SHP77 (cell line): ENCODE data around the gene NLRP1.

Experiments used
- DNase-seq, 2 experiments: peaks; one replicate each; lab custom pipeline; 2025; lab: John Stamatoyannopoulos, UW

NLRP1 gene

DNA sequence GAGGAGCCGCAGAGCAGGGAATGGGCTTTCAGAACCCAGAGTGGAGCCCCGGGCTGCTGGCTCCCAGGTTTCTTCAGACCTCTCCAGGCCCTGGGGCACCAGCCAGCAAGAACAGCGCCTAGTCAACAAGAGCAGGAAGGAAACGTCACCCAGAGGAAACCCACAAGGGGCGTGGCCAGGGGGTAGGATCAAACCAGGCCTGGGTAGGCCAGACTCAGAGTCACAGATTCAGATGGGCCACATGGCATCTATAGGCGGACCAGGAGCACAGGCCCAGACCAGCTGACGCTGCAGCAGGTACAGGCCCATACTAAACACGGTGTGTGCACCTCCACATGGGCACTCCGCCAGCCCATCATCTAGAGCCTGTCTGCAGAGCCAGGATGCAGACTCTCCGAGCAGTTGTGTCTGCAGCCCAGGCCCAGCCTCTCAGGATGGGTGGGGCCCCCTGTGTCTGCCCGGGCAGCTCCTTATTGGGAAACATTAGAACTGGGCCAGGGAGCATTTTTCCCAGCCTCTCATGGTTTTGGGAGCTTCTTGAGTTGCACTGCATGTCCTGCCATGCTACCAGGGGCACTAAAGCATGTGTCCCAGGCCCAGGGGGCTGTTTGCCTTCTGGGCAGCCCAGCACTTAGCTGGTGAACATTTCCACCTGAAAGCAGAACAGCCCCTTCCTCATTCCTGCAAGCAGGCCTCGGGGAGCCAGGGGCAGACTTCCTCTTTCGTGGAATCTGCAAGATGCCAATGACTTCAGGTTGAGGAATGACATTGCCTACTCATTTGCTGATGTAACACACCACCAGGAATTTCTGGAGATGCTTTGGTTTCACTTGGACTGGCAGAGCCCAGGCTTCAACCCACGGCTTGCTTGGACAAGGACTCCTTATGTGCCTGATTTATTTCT, at the start of gene NLRP1:
Gene NLRP1, minus strand, starts transcription at position 127 of the 904 bp plus-strand sequence. CDS start 552 bp downstream, outside the sequence.
- peak; percentile 33 to 64 for DNase-seq

DNA sequence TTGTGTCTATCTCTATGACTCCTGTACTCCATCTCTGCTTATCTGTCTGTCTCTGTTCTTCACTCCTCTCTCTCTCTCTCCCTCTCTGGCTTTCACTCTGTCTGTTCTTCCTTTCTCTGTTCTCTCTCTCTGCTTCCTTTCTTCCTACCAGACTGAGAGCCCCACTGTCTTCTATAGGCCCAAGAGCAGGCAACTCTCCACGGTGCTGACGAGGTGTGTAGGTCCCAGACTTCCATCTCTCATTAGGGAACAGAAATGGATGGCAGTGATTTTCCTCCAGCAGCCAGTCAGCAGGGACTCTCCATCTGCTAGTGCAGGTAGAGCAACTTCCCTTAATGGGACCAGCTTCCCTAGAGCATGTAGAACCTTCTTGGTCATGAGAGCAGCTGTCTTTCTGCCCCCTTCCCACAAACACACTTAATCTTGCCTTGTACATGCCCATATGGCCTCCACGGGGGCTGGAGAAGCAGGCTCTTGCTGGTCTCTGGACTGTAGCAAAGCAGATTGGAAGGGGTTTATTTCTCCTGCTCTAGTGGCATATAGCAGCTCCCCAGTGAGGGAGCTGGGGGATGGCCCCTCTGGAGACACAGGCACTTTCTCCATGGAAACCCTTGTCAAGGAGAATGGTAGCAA, 47.8 kb upstream of the NLRP1 start:
- DNase-seq: no peak

DNA sequence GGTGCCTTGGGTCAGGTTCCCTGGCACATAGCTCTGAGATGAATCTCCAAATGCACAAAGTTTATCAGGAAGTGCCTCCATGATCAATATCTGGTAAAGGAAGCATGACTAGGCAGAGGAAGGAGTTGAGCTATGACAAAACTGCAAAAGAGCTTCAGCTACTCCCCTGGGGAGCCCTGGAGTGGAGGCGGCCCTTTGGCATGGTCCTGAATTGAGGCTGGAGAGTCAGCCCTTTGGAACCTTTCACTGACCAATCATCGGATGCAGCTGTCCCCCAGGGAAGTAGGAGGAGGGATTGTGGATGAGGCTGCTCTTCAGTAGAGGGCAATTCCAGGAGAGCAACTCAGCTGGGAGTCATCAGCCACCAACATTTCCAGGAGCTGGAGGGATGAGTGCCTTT, 46.1 kb upstream of the NLRP1 start:
- DNase-seq: no peak

DNA sequence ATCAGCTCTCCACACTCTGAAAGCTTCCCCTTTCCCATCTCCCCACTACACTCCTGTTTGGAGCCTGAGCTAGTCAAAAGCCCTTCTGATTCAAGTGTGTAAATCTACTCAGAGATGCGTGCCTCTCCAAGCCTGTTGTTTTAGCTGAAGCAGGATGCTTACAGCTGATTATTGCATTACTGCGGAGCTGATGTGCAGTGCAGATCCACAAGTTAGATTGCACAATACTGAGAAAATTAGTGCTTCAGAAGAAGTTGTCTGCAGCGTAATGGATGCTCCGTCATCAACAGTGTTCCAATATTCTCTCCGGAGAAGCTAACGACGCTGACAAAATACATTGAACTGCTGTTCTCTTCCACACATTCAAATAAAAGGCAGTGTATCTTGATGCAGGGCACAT, 44.8 kb upstream of the NLRP1 start:
- DNase-seq: no peak

DNA sequence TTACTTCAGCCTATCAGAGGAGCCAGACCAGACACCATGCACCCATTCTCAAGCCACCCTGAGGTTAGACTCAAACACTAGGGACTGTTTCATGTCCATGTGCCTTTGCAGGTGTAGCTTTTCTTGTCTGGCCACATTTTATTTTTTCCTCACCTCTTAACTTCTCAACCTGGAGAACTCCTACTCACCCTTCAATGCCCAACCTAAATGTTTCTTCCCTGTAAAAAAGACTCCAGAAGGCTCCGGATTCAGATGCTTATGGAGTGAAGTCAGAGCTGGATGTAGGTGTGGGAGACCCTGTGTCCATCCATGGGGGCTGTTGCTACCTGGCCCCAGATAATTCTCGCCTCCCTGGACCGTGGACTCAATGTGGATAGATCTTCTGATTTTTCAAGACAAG, 44.0 kb upstream of the NLRP1 start:
- DNase-seq: no peak

DNA sequence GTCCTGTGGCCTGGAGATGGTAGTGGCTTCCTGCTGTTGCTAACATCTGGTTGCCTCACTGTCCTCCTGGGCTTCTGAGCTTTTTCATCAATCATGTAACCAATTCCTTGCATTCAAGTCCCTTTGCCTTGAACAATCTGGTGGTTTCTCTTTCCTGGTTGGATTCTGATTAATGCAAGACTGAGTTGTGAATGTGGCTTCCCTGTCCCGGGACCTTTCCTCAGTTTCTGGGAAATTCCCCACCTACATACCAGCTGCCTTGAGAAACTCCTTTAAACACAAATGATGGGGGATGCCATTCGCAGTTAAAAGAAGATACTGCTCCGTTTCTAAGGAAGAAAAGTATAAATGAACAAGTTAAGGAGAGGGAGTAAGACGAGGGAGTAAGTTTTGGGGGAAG, 39.9 kb upstream of the NLRP1 start:
- no peak for DNase-seq

DNA sequence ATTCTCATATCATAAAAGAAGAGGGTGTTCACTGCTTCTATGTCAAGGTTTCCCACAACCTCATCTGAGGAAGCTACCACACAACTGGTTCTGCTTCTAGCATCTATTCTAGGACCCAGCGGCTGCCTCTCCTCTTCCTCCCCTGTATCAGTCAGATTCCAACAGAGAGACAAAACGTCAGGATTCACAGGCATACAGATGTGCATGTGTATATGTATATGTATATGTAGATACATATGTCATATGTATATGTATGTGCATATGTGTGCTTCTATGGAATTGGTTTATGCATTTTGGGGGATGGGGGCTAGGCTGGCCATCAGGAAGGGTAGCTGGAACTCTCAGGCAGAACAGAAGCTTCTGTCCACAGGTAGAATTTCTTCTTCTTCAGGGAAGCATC, 37.4 kb upstream of the NLRP1 start:
- no peak for DNase-seq

DNA sequence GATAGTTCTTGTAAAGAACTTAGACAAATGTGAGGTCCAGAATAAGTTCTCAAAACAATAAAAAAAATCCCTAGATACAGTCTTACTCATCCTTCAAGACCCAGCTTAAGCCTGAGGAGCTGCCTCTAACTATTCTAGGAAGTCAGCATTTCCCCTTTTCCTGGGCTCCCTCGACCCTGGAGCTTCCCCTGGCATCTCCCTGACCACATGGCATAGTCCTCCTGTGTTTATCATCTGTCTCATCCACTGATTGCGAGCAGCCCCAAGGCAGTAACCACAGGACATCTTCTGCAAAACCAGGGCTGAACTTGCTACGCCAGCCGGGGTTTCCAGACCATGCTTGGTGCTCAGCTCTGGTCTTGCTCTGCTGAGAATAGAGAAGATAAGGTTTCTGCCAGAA, 36.7 kb upstream of the NLRP1 start:
- DNase-seq: no peak

DNA sequence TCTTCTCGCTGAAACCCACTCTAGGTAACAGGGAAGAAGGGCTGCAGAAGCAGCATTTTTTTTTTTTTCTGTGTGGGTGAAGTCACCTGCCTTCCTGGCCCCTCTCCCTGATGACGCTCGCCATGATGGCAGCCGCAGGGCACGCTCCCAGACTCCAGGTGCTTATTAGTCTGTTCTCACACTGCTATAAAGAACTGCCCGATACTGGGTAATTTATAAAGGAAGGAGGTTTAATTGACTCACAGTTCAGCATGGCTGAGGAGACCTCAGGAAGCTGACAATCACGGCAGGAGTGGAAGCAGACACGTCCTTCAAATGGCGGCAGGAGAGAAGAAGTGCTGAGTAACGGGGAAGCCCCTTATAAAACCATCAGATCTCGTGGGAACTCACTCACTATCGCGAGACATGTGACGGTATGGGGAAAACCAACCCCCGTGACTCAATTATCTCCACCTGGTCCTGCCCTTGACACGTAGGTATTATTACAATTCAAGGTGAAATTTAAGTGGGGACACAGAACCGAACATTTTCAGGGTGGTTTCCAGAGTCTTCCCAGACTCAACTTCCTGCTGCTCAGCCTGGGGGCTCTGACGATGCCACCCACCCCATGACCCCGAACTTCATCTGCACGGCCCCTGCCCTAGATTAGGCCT, 34.9 kb upstream of the NLRP1 start:
- peak in 1 of 2 experiments; percentile 55 for DNase-seq

DNA sequence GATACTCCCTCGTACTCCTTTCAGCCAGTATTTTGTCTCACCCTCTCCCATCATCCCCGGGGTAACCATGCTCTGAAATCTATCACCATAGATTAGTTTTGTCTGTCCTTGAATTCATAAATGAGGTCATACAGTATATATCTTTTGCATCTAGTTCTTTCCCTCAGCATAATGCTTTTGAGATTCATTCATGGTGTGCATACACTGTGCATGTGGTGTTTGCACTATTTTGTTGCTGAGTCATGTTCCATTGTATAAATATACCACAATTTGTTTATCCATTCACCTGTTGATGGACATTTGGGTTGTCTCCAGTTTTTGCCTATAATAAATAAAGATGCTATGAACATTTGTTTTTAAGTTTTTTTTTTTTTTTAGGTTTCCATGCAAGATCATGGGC, 34.2 kb upstream of the NLRP1 start:
- DNase-seq: no peak

DNA sequence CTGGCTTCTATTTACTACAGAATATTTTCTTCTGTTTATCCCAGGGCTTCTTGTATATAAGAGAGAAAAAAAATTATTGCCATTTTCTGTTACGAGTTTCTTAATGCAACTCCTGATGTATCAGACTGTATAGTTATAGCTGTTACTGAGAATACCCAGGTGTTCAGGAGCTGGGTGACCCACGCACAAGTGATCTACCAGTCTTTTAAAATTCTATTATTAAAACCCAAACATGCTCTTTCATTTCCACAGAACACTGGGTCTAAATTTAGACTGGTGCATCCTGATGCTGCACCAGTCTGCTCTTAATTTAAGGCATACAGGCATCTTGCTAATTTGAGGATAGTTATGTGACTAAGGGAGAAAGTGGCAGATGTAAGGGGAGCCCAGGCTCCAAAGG, 31.2 kb upstream of the NLRP1 start:
- no peak for DNase-seq

DNA sequence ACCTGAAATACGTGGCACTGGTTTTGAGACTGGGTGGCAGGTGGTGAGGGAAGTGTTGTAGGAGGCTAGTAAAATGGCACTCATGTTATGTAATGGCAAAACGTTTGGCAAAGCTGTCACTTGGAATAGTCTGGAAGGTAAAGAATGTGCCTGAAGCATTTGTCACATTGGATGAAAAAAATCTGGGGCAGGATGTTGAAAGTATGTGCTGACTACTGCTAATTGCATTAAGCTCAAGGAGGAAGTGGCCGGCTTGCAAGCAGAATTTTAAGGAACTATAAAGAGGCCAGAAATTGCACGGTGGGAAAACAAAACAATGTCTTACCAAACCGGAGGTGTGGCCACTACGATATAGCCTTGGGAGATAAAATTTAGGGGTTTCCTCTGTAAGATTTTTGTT, 26.6 kb upstream of the NLRP1 start:
- no peak for DNase-seq

DNA sequence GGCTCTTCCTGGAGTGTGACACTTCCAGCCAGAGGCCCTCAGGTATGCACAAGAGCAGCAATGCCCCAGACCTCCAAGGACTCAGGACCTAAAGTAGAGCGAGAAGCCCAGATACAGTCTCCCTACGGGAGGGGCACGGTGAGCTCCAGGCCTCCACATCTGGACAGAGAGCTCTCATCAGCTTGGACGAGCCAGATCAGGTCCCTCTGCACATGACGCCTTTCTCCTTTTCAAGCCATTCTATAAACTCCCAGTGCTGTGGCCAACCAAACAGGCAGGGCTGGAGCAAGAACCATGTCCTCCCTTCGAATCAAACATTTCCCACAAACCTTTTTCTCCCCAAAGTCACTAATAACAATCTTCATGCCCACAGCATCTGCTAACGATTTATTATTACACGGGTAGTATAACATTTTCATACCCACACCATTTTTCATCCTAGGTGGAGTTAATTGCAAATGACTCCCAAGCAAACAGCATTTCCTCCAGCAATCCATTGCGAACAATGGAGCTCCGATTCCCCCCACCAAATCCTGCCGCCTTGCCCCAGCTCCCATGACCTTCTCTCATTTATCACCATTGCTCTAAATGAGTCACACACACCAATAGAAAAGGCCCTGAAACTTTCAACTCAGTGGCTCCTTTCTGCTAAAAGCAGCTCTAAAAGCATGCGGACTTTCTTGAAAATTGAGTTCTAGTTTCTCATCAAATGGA, 24.2 kb upstream of the NLRP1 start:
- no peak for DNase-seq

DNA sequence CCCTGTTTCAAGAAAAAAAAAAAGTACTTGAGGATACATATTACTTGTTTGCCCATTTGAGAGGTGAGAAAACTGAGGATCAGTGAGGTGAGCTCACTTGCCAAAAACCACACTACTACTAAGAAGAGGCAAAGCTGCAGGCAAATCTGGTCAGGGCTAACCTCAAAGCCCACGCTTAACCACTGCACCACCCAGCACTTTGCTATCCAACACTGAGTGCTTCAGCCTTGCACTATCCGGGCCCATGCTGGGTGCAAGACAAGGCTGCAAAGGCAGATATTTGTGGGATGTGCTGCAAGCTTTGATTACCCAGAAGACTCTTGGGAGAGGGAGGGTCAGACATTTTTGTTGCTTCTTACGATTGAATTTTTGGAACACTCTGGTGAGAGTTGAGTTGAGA, 23.6 kb upstream of the NLRP1 start:
- no peak for DNase-seq

DNA sequence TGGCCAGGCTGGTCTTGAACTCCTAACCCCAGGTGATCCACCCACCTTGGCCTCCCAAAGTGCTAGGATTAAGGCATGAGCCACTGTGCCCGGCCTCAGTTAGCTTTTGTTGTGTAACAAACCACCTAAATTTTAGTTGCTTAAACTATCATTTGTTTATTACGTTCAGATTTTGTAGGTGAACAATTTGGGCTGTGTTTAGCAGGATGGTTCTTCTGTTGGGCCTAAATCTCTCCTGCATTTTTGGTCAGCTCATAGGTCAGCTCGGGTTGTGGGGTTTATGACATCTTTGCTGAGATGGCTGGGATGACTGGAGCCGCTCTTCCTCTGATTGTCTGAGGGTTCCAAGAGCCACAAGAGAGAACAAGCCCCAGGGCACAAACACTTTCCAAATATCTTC, 21.1 kb upstream of the NLRP1 start:
- DNase-seq: no peak

DNA sequence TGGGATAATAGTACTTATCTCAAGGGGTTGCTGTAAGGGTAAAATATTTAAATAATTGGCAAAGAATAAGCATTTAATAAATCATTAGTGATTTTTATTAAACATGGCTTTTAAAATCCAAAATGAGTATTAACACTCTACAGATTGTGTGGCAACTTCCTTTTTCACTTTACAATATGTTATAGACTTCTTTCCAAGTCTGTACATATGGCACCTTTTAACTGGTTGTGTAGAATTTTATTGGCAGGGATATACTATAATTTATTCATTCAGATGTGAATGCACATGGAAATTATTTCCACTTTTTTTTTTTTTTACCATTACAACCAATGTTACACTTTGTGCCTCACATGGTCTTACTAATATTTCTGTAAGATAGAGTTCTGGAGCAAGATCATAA, 15.7 kb upstream of the NLRP1 start:
- DNase-seq: no peak

DNA sequence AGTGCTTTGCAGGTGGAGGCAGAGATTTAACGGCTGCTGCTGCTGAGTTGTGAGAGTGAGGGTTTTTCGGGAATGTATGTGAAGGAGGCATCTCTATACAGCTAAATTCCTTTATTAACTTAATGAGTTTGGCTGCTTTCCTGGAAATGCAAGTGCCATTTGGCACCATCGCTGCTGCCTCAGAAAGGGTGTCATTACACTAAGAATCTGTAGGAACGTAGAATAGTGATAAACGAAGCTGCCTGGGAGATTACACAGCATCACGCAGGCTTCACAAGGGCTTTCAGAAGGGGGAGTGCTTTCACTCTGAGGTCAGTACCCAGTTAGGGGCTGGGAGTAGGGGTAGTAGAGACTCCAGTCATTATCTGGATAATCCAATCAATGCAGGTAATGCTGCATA, 14.1 kb upstream of the NLRP1 start:
- no peak for DNase-seq

DNA sequence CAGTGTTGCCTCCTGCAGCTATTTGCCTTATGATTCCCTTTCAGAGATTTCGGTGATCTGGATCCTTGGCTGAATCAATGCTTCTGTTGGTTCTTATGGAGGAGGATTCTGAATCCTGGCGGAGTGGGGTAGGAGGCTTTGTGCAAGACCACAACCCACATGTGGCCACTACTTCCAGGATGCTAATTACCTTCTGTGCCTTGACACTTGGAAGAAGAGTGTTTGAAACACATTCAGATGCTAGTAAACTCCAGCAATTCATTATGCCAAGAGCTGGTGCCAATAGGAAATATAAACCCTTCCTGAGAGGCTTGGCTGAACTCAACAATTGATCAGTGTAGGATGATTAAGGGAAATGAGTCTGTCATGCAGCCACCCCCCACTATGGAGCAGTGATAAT, 12.1 kb upstream of the NLRP1 start:
- no peak for DNase-seq

DNA sequence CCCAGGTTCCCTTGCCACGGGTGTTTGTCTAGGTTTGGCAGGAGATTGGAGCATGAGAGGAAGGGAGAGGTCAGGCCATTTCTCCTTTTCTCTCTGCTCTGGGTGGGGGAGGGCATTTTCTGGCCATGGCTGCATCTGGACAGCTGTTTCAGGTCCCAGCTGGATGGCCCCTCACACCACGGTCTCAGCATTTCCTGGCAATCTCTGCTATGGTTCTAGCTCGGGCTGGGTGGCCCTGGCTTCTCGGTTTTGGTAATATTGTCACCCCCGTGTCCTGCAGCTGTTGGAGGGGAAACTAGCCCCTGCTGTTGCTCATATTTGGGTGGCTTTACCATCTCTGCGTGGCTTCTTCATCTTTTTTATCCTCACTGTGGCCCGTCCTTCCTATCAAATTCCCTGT, 11.5 kb upstream of the NLRP1 start:
- no peak for DNase-seq

DNA sequence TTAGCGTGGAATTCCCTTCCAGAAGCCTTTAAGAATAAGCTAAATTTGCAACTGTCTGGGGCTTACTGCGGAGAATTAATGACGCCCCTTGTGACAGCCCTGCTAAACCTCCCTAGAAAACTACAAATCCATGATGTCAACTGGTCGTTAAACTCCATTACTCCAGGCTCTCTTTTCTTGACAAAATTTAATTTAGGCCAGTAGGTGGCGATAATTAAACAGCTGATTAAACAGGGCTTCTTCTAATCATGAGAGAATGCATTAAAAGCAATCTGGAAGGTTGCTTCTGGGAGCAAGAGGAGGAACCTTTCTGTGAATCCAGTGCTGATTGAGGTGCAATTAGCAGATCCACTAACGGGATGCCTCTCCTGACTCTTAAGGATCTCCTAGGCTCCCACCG, 8.1 kb upstream of the NLRP1 start:
- DNase-seq: peak; percentile 31 to 61

DNA sequence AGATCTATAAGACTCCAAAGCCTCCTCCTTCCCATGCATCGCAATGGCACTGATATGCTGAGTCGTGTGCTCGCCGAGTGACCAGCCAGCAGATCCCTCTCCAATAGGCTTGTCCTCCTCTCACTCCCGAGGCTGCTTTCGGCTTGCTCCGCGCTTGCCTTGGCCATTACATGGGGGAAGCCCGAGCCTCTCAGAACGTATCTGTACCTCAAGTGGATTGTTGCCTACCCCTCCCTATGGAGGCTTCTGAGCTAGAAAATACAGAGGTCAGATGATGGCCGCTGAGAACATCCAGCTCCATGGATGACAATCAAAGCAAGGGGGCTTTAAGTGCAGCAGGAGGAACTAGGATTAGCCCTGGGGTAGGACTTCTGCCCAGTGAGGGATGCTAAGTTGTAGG, 7.7 kb upstream of the NLRP1 start:
- no peak for DNase-seq

DNA sequence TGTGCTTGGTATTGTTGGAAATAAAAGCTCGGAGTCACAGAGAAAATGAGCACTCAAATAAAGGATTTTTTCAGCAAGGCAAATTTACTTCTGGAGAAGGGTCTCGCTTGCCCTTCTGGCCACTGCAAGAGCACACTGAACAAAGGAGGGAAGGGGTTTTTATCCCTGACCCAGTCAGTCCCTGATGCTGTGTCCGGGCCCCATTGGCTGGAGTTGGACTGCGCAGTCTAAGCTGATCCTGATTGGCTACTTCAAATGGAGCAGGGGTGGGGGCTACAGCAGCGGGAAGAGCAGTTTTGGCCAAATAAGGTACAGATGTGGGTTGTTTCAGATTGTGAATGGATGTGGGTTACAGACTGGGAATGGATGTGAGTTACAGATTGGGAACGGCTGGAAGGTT, 4.3 kb upstream of the NLRP1 start:
- no peak for DNase-seq
